Superior temporal gyrus (tissue), 1 donor: ENCODE measurements around the gene PIGH.
"Not testable (repeated sequence)": the region's sequence is repeated elsewhere in the genome, so short reads cannot be mapped to it uniquely, and the experiment has no call there.

ENCODE experiments used
- DNase-seq: peaks from one replicate; pipeline ENCODE4 v3.0.0-alpha.2; 2016; ENCODE audit errors: extremely low spot score

The PIGH gene

DNA sequence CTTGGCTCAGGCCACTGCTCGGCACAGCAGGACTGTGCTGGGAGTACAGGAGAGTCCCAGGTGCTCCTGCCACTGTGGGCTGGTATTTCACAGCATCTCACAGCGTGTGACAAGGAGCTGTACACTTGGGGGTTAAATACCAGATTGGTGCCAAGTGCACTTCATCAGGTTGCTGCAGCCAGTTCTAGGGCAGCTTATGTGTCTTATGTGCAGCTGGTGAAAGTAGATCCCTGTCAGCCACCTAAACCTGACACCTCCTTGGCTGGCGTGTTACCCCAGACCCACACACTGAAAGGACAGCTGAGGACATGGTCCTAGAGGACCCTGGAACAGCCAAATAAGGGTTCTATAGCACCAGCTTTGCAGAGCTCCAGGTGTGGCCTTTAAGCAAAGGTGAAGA, 48.1 kb downstream of the PIGH start:
- DNase-seq, result no peak

DNA sequence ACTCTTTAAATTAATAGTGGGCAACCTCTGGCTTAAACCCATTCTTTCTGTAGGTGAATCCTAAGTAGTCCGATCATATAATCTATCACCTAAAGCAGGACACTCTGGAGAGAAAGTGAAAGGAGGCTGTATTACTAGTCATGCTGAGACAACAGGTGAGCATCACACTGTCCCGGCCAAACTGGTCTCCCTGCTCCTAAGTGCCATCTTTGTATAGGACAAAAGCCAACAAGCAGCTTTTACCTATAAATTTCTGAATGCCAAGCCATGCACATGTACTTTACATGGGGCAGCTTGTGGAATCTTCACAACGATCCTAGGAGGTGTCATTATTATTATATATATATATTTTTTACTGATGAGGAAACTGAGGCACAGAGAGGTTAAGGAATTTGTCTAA, 48.9 kb downstream of the PIGH start:
- no peak for DNase-seq

DNA sequence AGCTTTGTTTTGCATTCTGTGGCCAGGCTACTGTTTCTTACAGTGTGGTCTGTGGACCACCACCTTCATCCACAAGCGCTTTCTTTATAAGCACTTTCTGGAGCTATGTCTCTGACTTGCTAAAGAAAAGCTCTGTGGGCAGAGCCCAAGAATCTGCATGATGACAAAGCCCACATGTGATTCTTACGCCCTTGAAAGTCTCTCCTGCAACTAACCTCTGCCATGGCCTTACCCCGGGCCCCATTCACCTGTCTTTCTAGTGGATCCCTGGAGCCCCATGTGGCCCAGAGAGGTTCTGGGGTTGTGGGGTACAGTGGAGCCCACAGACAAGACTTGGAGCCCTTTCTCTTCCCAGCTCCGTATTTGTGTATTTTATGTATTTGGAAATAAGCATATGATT, 50.3 kb downstream of the PIGH start:
- DNase-seq, result no peak

DNA sequence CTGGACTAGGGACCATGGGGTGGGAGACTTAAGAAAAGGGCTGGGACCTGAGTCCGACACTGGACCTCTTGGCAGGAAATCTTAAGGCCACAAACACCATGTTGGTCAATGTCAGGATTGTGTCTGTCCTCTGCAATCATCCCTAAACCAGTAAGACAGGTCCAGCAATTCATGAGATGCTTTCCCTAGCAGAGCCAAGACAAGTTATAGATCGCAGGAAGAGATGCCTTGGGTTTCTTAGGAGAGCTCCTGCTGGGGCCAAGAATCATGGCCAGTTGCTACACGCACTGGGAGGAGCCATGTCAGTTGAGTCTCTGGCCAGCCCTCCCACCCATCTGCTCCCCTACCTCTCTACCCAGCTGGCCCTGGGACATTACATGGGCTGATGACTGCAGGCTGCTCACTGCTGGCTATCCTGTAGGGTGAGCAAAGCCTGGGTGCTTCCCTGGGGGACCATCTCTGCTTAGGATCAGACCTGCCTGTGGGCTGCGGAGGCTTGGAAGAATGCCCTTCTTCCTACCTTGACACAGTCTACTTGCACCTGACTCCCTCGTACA, 52.8 kb downstream of the PIGH start:
- DNase-seq, result no peak

DNA sequence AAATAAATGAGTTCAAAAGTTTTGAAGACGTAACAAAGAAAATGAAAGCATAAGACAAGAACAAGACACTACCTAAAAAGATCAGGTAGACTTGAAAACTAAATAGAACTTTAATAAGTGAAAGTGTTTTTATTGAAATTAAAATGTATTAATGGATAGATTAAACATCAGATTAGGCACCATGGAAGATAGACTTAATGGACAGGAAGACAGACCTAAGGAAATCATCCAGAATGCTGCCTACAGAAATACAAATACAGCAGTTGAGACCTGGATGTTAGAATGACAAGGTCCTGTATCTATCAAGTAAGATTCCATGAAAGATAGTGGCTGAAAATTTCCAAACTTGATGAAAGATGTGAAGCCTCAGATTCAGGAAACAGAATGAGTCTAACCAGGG, 55.5 kb downstream of the PIGH start:
- DNase-seq, result no peak

DNA sequence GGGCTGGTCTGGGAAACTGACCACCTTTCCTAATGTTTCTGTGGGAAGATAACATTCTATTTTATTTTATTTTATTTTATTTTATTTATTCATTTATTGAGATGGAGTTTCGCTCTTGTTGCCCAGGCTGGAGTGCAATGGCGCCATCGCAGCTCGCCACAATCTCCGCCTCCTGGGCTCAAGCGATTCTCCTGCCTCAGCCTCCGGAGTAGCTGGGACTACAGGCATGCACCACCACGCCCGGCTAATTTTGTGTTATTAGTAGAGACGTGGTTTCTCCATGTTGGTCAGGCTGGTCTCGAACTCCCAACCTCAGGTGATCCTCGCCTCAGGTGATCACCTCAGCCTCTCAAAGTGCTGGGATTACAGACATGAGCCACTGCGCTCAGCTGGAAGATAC, 57.4 kb downstream of the PIGH start:
- DNase-seq, result not testable (repeated sequence)

DNA sequence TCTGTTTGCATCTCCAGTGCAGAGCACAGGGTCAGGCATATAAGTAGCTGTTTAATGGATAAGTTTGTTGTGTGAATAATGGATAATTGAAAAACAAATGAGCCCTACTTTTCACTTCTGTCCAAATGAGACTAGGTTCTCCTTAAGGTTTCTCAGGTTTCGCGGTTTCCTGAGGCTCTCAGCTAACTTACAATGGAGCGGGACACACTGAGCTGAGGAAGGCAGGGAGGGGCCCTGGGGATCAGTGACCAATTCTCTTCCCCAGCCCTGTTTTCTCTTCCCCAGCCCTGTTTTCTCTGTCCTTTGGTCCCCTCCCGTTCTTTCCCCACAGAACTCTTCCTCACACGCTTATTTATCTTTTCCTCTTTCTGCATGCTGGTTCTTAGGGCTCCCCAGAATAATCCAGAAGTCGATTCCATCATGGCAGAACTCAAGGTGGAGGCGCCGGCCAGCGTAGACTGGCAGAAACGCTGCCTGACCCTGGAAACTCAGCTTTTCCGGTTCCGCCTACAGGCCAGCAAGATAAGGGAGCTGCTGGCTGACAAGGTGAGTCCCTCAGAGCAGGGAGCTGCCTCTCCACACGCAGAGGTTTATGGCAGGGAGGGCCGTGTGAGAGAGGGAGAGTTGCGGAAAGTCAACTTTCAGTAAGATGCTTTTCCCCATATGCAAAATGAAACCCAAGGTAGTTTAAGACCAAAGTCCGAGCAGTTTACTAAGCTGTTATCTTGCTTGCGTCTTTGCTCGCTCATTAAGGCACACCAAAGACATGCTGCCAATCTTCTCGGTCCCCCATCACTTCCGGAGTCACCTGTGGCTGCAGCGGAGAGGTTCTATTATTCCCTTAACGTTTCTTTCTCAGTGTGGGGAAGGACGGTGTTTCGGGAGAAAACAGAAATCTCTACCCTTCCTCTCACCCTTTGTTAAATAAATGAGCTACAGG, 58.4 kb downstream of the PIGH start:
- DNase-seq, result no peak
